ENCODE data around the gene TBC1D4. TPM values are rescaled to one million over a fixed set of nuclear protein-coding genes. Genes with fewer than 3 reads are reported as not detected.

The TBC1D4 gene
- polyA plus RNA-seq, 3 donors: 5.2 to 13.9 (median 11.8) TPM

DNA sequence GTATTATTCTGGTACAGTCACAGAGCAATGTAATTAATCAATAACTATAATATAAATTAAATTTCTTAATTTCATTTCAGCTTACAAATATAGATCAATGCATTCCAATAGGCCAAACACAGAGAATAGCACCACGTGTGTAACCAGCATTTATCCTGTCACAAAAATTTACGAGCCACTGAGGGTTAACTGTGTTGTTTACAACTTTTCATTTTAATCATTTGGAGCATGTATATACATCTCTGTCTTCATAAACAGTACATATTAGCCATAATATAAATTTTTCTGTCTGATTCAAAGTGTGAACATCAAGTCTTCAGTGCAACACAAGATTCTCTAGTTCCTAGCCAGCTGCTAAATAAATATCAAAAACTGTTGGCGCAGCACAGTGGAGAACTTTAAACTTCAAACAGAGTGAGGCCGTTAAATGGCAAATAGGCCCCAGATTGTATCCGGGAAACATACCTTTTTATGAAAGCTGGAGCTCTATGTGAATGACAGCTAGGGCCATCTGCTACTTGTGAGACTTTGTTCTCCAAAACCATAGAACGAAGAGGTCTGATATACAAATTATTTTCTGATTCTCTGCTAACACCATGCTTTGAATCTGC, 105.1 kb downstream of the TBC1D4 start:
- WGBS, 3 donors: 74 to 94% (median 92%) methylated on average over 6 of the region's 6 CpGs

DNA sequence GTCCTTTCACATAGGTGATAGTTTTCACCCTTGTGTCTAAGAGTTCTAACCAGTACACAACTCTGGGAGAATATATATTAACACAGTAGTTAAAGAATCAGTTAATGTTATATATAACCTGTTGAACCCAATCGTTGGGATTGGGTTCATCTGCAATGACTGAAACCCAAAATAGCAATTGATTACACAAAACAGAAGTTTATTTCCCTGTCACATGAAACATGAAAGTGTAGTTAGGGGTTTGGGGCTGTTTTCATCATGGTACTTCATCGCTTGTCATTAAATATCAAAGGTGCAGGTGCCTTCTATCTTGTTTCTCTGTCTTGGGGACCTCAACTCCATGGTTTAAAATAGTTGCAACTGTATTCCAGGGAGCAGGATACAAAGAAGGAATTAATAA, 106.6 kb downstream of the TBC1D4 start:
- WGBS, 3 donors: 84 to 91% (median 86%) methylated on average over 2 of the region's 2 CpGs
- H3K27ac ChIP-seq (ENCODE audit: low read depth, low read length): no peak overlapping the region

More for the DNA sequence above, 105.1 kb downstream of the TBC1D4 start:
- H3K27ac ChIP-seq (ENCODE audit: low read depth, low read length): no peak overlapping the region

DNA sequence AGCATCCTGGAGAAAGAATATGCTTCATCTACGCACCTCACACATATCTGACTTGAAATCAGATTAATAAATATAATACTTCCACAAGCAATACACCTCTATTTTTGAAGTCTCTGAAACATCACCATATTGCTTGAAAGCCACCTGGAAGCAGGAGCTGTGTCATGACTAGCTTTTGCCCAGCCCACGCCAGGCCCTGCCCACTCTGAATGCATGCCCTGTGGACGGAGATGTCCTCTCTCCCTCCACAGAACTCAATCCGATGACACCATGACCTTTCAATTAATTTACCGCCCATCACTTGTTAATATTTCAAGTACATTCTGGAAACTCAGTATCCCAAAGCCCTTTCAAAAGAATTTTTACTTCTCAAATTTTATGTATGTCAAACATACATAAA, 108.0 kb downstream of the TBC1D4 start:
- H3K27ac ChIP-seq (ENCODE audit: low read depth, low read length): no peak overlapping the region
- 80 to 95% (median 84%) methylated on average over 5 of the region's 5 CpGs for WGBS, 3 donors

DNA sequence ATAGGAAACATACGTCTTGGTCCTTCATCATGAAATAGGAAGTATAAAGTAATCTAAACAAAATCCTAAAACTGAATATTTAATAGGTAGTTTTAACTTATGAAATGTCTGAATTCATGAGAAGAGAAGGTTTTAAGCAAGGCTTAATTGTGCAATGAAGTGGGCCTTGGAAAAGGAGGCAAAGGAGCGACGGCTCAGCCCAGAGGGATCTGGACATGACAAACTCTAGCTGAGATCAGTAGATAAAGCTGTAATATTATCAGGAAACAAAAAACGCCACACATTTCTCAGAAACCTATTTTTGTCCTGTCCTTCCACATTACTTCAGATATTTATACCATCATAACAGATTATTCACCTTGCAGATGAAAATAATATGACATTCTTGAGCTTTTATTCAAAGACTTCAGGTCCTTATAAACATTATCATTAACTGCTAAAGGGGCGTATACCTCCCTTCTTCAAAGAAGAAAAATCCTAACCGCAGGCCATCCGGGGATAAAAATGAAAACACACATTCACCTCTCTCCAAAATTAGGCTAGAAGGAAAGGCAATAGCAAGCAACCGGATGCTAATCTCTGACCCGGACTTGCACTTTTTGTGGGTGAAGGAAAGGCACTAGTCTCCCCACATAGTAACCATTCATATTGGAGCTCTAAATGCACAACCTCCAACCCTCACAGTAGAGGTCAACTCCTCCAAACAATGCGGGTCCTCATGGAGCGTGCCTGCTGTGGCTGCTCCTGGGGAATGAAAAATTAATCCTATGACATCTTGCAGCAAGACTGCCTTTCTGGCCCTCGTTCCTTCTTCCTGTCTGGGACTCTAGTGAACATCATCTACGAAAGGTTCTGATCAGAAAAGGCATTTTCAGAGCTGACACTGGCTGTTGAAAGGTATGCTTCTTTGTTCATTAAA, 108.8 kb downstream of the TBC1D4 start:
- 52 to 59% (median 55%) methylated on average over 13 of the region's 13 CpGs for WGBS, 3 donors
- no peak overlapping the region for H3K27ac ChIP-seq (ENCODE audit: low read depth, low read length)

DNA sequence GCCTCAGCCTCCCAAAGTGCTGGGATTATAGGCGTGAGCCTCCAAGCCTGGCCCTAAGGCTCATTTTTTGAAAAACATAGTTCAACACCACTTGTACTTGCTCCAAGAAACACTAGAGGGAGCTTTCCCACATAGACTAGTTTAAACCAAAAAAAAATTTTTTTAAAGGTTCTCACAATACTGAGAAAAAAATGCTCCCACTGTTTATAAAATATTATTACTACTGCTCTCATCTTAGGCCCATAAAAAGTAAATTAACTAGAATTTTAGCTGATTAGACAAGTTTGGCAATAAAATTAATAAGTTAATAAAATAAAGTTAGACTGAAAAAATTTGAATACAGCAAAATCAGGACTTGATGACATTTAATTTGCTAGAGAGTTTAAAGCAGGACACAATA, 109.5 kb downstream of the TBC1D4 start:
- 19 to 32% (median 24%) methylated on average over 1 of the region's 1 CpG for WGBS, 3 donors
- no peak overlapping the region for H3K27ac ChIP-seq (ENCODE audit: low read depth, low read length)

DNA sequence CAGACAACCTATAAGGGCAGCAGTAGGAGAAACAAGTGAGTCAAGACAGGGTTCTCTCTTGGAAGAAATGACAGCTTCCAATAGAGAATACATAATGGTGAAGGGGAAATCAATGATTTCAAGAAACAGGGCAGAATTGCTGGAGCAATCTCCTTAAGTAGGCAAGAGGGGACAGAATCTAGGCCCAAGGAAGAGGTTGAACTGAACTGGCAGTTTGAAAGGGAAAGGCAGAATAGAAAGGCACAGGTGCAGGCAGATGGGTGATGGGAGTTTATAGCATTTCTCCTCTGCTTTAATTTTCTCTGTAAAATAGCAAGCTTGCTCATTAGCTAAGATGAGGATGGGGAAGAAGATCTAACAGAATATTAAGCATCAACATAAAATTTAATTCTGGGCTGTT, 110.8 kb downstream of the TBC1D4 start:
- H3K27ac ChIP-seq (ENCODE audit: low read depth, low read length): no peak overlapping the region

DNA sequence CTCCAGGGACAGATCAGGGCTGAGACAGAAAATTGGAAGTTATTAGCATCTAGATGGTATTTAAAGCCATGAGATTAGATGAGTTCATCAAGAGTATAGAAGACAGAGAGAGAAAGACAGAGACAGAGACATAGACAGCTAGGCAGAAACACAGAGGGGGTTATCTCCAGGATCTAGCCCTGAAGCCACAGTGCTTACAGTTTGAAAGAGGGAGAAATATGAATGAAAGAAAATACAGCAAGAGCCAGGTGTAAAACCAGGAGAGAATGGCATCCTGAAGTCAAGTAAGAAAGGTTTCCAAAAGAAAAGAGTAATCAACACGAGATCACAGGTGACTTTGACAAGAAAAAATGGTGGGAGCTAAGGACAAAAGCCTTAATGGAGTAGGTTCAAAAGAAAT, 111.2 kb downstream of the TBC1D4 start:
- no peak overlapping the region for H3K27ac ChIP-seq (ENCODE audit: low read depth, low read length)
- 82 to 86% (median 86%) methylated on average over 1 of the region's 1 CpG for WGBS, 3 donors

DNA sequence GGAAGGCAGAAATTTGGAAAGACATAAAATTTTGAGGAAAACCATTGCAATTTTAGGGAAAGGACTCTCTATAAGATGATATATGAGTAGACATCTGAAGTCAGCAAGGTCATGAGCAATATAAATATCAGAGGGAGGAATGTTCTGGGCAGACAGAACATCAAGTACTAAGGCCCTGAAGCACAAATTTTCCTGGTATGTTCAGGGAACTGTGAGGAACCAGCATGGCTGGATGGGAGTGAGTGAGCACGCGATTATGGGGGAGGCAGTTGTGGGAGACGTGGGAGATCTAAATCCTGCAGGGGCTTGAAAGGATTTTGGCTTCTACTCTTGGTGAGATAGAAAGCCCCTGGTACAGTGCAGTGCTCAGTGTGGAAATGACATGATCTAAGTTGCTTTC, 112.0 kb downstream of the TBC1D4 start:
- no peak overlapping the region for H3K27ac ChIP-seq (ENCODE audit: low read depth, low read length)
- WGBS, 3 donors: 78 to 86% (median 84%) methylated on average over 3 of the region's 3 CpGs

DNA sequence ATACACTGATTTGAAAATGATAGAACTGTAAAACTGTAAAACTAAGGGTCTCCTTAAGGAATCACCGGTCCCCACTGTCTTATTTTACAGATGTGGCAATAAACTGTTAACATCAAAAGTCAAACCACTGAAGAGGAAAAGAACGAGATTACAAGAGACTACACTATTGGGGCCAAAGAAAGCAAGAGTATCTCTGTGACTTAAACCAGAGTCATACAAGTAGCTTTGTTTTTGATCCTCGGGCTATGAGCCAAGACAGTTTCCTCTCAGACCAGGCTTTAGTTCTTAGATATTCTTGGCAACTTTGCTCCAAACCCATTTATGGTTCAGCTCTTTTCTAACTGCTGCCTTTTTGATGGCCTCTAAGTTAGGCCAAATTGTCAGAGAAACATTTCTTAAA, 113.8 kb downstream of the TBC1D4 start:
- 31 to 38% (median 32%) methylated on average over 3 of the region's 3 CpGs for WGBS, 3 donors
- H3K27ac ChIP-seq (ENCODE audit: low read depth, low read length): no peak overlapping the region

DNA sequence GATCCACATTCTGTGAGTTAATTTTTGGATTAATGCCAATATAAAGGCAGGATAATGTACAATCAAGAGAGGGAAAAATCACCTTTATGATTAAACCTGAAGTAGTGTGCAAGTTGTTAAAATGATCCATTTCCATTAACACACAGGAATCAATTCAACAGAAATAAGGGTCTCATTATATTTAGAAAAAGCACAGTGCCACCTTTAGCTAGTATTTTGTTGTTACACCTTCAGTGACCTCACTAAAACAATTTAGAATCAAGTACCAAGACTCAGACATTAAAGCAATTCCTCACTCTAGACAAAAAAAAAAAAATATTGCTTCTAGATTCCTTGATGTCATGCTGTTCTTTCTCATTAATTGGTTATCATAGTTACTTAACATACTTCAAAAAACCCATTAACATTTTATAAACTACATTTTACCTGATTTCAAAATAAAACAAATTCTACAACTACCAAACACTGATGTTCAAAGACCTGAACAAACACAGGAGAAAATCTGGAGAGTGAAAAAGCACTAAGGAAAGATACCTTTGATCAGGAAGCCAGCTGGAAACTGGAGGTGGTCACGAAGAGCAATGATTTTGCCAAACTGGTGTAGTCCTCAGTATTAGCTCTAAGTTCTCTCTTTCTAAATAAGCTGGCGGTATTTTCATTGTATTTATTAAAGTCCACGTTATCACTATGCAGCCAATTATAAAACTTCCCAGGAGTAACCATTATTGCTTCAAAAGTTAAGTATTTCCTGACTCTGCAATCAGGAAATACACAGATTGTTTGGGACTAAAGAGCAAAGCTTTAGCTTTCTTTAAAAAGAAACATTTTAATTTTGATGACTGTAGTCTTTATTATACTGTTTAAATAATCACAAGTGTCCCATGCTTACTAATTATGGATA, 115.3 kb downstream of the TBC1D4 start:
- no peak overlapping the region for H3K27ac ChIP-seq (ENCODE audit: low read depth, low read length)
- 39 to 51% (median 47%) methylated on average over 3 of the region's 3 CpGs for WGBS, 3 donors

DNA sequence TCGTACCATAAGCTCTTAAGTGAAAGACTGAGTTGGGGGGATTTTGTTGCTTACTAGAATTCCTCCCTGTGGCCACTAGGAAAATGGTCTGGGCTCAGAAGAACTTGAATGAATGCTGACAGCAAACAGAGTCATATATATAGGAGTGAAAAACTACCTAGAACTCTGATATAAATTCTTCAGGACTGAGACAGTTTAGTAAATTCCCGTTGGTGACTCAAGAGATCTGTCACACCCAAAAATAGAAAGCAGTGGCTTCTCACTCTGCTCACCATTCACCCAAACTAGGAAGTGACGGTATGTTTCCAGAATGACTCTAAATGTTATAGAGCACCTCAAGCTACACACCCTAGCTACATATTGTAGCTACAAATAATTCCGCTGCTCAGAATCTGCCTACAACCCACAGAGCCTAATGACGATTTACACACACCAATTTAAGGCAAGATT, 116.2 kb downstream of the TBC1D4 start:
- 76 to 89% (median 76%) methylated on average over 5 of the region's 5 CpGs for WGBS, 3 donors

DNA sequence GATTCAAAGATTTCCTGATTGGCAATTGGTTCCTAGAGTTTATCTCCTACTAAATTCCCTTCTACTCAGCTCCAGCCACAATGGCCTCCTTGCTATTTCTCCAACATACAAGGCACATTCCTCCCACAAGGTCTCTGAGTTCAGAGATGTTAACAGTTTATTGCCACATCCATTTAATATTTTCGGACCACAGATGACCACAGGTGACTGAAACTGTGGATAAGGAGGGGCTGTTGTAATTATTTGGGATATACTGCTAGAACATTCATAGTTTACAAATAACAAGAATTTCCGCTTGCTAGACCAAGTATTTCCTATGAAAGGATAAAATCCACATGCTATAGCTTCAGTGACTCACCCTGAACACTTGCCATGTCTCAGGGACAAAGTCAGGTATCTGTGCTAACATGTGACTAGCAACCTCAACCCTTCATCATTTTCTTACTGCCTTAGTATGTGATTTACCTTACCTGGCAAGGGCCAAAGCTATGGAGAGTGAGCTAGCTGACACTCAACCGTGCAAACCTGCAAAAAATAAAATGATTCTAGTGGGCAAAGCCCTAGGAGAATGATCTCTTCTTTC, 117.7 kb downstream of the TBC1D4 start:
- 95 to 98% (median 96%) methylated on average over 3 of the region's 3 CpGs for WGBS, 3 donors
- H3K27ac ChIP-seq (ENCODE audit: low read depth, low read length): no peak overlapping the region

More for the DNA sequence above, 116.2 kb downstream of the TBC1D4 start:
- H3K27ac ChIP-seq (ENCODE audit: low read depth, low read length): no peak overlapping the region

DNA sequence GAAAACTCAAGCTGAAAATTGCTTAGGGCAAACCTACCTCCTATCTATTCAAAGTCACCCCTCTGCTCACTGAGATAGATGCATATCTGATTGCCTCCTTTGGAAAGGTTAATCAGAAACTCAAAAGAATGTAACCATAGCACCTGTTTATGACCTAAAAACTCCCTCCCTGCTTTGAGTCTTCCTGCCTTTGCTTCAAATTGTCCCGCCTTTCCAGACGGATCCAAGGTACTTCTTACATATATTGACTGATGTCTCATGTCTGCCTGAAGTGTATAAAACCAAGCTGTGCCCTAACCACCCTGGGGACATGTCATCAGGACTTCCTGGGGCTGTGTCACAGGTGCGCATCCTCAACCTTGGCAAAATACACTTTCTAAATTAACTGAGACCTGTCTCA, 118.6 kb downstream of the TBC1D4 start:
- no peak overlapping the region for H3K27ac ChIP-seq (ENCODE audit: low read depth, low read length)
- WGBS, 3 donors: 77 to 94% (median 88%) methylated on average over 3 of the region's 3 CpGs

DNA sequence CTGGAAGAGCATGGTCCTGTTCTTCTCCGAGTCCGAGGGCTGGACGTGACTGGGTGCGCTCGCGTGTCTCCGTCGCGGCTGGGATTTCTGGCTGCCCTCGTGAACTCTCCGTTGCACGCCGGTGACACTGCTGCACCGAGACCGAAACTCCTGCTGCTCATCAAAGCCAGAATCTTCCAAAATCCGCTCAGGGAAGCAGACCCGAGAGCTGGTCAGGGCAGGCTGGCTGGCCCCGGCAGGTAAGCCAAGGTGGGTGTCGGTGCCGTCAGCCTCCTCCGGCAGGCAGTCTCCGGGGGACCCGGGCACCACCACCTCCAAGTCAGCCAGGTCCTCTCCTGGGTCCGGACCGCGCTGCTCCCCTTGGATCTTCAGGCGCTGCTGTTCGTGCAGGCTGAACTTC, 119.9 kb downstream of the TBC1D4 start:
- 98% methylated on average over 28 of the region's 28 CpGs for WGBS, 3 donors
- no peak overlapping the region for H3K27ac ChIP-seq (ENCODE audit: low read depth, low read length)

DNA sequence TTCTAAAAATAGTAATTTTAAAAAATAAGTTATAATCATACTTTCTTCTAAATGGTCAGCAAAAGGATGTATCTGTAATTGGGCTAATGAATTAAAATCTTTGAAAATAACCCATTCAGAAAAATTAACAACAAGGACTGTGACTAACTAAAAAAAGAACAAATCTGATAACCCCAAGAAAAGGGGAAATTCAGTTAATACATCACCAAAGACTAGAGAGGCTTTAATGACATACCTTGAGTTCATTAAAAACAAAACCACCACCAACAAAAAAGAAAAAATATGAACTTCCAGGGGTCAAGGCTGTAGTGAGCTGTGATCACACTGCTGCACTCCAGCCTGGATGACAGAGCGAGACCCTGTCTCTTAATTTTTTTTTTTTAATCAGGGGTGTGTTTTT, 121.8 kb downstream of the TBC1D4 start:
- 97 to 100% (median 97%) methylated on average over 1 of the region's 1 CpG for WGBS, 3 donors
- H3K27ac ChIP-seq (ENCODE audit: low read depth, low read length): no peak overlapping the region

DNA sequence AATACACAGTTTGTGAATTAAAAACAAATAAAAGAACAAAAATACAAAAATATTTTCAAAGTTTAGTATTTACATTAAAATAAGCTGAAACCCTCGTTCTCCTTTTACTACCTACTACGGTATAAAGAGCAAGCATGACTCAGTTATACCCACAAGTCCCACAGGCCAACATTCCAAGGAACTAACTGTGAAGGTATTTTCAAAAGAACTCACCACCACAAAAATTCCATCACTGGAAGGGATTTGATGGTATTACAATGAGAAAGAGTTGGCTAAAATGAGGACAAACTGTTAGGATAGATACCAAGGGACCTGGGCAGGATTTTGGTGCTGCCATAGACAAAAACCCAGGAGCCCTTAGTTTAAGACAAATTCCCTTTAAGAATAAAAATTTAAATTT, 122.7 kb downstream of the TBC1D4 start:
- WGBS, 3 donors: 89 to 95% (median 93%) methylated on average over 2 of the region's 2 CpGs
- H3K27ac ChIP-seq (ENCODE audit: low read depth, low read length): no peak overlapping the region

DNA sequence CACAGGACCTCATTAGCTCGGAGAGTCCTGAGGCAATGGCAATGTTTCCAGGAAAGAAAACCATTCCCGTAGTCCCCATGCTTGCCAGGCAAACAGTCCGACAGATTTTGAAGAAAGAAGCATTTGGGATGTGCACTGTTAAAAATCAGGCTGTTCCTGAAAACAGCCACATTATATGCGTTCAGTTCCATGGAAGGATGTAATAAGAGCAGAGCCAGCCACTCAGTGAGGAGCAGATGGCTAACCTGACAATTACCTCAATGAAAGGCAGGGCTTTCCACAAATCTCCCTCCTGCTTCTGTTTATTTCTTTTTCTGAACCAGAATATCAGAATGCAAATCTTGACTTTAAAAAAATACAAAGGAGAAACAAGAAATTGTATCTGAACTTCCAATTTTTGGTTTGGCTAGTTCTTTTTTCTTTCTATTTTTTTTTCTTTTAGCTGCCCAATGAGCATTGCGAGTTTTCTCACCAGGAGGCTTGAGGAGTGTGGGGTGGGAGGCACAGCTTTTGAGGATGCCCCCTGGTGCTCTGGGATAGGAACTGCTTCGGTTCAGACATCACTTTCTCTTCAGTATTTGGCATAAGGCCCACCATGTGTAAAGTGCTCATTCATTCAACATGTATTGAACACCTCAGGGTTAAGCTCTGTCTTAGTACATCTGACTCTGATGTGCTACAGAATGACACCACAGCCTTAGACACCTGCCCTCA, 124.2 kb downstream of the TBC1D4 start:
- WGBS, 3 donors: 74 to 80% (median 79%) methylated on average over 6 of the region's 6 CpGs

DNA sequence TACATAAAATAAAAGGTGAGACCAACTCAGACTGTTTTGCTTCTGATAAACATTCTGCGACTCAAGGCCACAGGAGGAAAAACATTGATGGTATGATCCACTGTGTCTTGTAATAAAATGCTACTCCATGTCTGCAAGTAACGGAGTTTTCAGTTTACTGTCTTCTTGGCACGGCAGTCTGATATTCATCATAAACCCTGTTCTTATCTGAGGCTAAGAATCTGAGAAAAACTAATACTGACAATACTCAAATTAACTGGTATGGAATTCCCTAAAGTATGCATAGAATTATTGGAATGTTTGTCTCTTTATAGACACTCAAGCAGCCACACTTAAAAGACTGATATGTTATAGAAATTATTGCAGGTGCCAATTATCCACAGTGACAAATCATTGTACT, 125.5 kb downstream of the TBC1D4 start:
- no peak overlapping the region for H3K27ac ChIP-seq (ENCODE audit: low read depth, low read length)
- whole genome bisulfite sequencing, 3 donors: 70 to 94% (median 92%) methylated on average over 3 of the region's 3 CpGs

More for the DNA sequence above, 124.2 kb downstream of the TBC1D4 start:
- no peak overlapping the region for H3K27ac ChIP-seq (ENCODE audit: low read depth, low read length)
